ENCODE data around the gene KCNQ4. TPM values are rescaled to one million over a fixed set of nuclear protein-coding genes. Genes with fewer than 3 reads are reported as not detected.

KCNQ4 gene
- total RNA-seq, 1 experiment from 2014 or later: 1.6 TPM

DNA sequence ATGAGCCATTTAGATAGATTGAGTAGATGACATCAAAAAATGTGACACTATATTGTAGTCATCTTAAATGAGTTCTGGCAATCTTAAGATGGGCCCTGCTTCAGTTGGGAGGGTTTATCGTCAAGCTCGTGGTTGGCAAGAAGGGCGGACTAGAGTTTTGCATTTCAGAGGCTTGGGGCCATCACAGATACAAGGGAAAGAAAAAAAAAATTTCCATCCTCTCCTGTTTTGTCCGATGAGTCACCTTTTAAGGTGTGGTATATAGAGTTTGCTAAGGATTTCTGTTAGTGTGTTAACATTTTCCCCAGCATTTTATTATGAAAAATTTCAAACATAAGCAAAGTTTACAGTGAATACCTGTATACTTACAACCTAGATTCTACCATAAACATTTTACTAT is 31.8 kb upstream of the KCNQ4 start:
- Histone ChIP-seq H3K9me3 (no peaks in the 10 kb centered on the region), H3K27me3 (replicated peaks; ENCODE audit: control insufficient read depth, insufficient read depth, low read length) (no peaks in the 10 kb centered on the region), H3K36me3 (ENCODE audit: control insufficient read depth, insufficient read depth, low read length) (no peaks in the 10 kb centered on the region; the same call in 1 of the 2 replicates), H3K4me1 (no peaks in the 10 kb centered on the region), H3K4me3 (ENCODE audit: low read depth, low read length) (no peak overlapping the region)
- POLR2A ChIA-PET: no interaction called here
- intact Hi-C loops (cut with micrococcal nuclease; ENCODE audit: unreplicated experiment): no loop called here
- H3K36me3 Mint-ChIP-seq (ENCODE audit: insufficient read depth, unreplicated experiment): peaks cover 46% of the 10 kb centered on the region
- H3K4me1 Mint-ChIP-seq (ENCODE audit: low read depth, unreplicated experiment): no peaks in the 10 kb centered on the region
- H3K9me3 Mint-ChIP-seq (ENCODE audit: unreplicated experiment): no peaks in the 10 kb centered on the region
- CTCF ChIA-PET: no interaction called here
- H3K4me3 Mint-ChIP-seq (ENCODE audit: unreplicated experiment): no peak overlapping the region
- no TSS peak for BruUV-seq (replicated peaks)
- H3K27me3 Mint-ChIP-seq (ENCODE audit: insufficient read depth, unreplicated experiment): no peaks in the 10 kb centered on the region
- H3K27ac Mint-ChIP-seq (ENCODE audit: unreplicated experiment): no peak overlapping the region
- no peak for DNase-seq
- TF ChIP-seq, protein P1, sequence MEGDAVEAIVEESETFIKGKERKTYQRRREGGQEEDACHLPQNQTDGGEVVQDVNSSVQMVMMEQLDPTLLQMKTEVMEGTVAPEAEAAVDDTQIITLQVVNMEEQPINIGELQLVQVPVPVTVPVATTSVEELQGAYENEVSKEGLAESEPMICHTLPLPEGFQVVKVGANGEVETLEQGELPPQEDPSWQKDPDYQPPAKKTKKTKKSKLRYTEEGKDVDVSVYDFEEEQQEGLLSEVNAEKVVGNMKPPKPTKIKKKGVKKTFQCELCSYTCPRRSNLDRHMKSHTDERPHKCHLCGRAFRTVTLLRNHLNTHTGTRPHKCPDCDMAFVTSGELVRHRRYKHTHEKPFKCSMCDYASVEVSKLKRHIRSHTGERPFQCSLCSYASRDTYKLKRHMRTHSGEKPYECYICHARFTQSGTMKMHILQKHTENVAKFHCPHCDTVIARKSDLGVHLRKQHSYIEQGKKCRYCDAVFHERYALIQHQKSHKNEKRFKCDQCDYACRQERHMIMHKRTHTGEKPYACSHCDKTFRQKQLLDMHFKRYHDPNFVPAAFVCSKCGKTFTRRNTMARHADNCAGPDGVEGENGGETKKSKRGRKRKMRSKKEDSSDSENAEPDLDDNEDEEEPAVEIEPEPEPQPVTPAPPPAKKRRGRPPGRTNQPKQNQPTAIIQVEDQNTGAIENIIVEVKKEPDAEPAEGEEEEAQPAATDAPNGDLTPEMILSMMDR (IDR thresholded peaks at IDR 0.05; ENCODE audit: insufficient read depth in 1 of 2, low read depth in 1 of 2, low read length in 1 of 2, severe bottlenecking in 1 of 2, unreplicated experiment in 1 of 2): no peak

DNA sequence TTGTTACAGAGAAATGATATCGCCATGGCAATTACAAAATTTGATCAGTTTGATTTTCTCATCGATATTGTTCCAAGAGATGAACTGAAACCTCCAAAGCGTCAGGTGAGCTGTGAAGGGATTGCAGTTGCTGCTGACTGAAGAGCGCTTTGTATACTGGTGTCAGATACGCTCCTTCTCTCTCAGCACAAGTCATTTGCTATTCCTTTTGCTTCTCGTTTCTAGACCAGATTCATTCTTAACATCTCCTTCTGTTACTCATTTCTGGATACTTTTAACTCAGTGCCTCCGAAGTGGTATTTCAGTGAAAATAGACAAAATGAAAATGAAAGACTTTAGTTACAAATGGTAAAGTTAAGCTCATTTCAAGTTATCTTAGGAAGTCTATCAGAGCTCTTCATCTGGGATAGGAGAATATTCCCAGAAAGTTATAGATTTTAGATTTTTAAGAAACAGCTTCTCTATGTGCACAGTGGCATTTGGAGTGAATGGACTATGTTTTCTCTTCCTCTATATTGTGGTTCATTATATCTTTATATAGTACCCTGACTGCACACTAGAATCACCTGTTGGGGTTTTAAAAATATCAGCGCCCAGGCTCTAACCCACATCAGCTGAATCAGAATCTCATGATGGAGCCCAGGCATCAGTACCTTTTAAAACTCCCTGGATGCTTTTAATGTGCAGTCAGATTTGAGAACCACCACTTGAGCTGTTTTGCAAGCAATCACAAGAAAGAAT is 30.3 kb upstream of the KCNQ4 start:
- POLR2A ChIA-PET: no interaction called here

DNA sequence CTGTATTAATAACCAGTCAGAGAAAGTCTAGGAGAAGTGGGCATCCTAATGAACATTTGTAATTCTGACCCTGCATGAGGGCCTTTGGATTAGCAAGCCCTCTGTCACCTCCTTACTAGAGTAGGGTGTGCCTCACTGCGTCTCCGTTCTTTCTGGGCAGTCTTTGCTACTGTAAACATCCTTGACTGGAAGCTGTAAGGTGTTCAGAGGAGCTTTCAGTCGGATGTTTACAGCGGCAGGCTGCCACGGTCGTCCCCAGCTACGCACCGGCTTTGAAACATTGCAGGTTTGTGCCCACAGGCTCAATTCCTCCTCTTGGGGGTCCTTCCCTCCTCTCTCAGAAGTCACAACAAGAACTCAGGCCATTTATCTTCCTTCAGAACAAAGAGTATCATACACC is 29.4 kb upstream of the KCNQ4 start:
- peaks cover 1% of the 10 kb centered on the region; the same call in 1 of the 2 replicates for H3K36me3 ChIP-seq (ENCODE audit: control insufficient read depth, insufficient read depth, low read length)
- no peaks in the 10 kb centered on the region for H3K9me3 ChIP-seq
- no peak for DNase-seq
- ChIA-PET CTCF (no interaction called here), POLR2A (no interaction called here)
- Mint-ChIP-seq H3K27me3 (ENCODE audit: insufficient read depth, unreplicated experiment) (no peaks in the 10 kb centered on the region), H3K4me3 (ENCODE audit: unreplicated experiment) (no peak overlapping the region), H3K27ac (ENCODE audit: unreplicated experiment) (no peak overlapping the region), H3K4me1 (ENCODE audit: low read depth, unreplicated experiment) (no peaks in the 10 kb centered on the region), H3K36me3 (ENCODE audit: insufficient read depth, unreplicated experiment) (peaks cover 37% of the 10 kb centered on the region), H3K9me3 (ENCODE audit: unreplicated experiment) (no peaks in the 10 kb centered on the region)
- no peak overlapping the region for H3K4me3 ChIP-seq (ENCODE audit: low read depth, low read length)
- BruUV-seq (replicated peaks): no TSS peak
- TF ChIP-seq, protein P1 (IDR thresholded peaks at IDR 0.05; ENCODE audit: insufficient read depth in 1 of 2, low read depth in 1 of 2, low read length in 1 of 2, severe bottlenecking in 1 of 2, unreplicated experiment in 1 of 2): no peak
- no peaks in the 10 kb centered on the region for H3K27me3 ChIP-seq (replicated peaks; ENCODE audit: control insufficient read depth, insufficient read depth, low read length)
- intact Hi-C loops (cut with micrococcal nuclease; ENCODE audit: unreplicated experiment): no loop called here
- H3K4me1 ChIP-seq: no peaks in the 10 kb centered on the region

More for the DNA sequence above, 30.3 kb upstream of the KCNQ4 start:
- H3K27me3 ChIP-seq (replicated peaks; ENCODE audit: control insufficient read depth, insufficient read depth, low read length): no peaks in the 10 kb centered on the region
- TF ChIP-seq, protein P1 (IDR thresholded peaks at IDR 0.05; ENCODE audit: insufficient read depth in 1 of 2, low read depth in 1 of 2, low read length in 1 of 2, severe bottlenecking in 1 of 2, unreplicated experiment in 1 of 2): no peak
- Mint-ChIP-seq H3K36me3 (ENCODE audit: insufficient read depth, unreplicated experiment) (peaks cover 31% of the 10 kb centered on the region), H3K4me3 (ENCODE audit: unreplicated experiment) (no peak overlapping the region), H3K27me3 (ENCODE audit: insufficient read depth, unreplicated experiment) (no peaks in the 10 kb centered on the region), H3K27ac (ENCODE audit: unreplicated experiment) (no peak overlapping the region), H3K4me1 (ENCODE audit: low read depth, unreplicated experiment) (no peaks in the 10 kb centered on the region), H3K9me3 (ENCODE audit: unreplicated experiment) (no peaks in the 10 kb centered on the region)
- no peak overlapping the region for H3K4me3 ChIP-seq (ENCODE audit: low read depth, low read length)
- BruUV-seq (replicated peaks): no TSS peak
- intact Hi-C loops (cut with micrococcal nuclease; ENCODE audit: unreplicated experiment): no loop called here
- CTCF ChIA-PET: no interaction called here
- no peak for DNase-seq
- H3K4me1 ChIP-seq: no peaks in the 10 kb centered on the region
- H3K9me3 ChIP-seq: no peaks in the 10 kb centered on the region
- peaks cover 1% of the 10 kb centered on the region; the same call in 1 of the 2 replicates for H3K36me3 ChIP-seq (ENCODE audit: control insufficient read depth, insufficient read depth, low read length)

Data from Caco-2 (cell line).